Measurements from ENCODE around the gene S100Z.
A peak's percentile ranks its signal among the peaks of the same experiment; 100 is the strongest.
"Not testable (repeated sequence)": the region's sequence is repeated elsewhere in the genome, so short reads cannot be mapped to it uniquely, and the experiment has no call there.

Gene S100Z

GRCh38 chr5:76849419-76850291, at the start of gene S100Z:
S100Z (plus strand) TSS chr5:76850014; CDS start chr5:76875360, 25,346 bp downstream.
- DNase-seq (no peak), ATAC-seq (replicated peaks) (peak in 1 of 2 donors; percentile 50)
- Mint-ChIP-seq H3K36me3 (peaks cover 2 to 4% of the 10 kb centered on the region in 2 donors), H3K4me1 (peaks cover 17 to 22% of the 10 kb centered on the region in 2 donors), H3K9me3 (no peaks in the 10 kb centered on the region), H3K4me3 (peak within 1 kb of the TSS in 1 of 2 donors; percentile 41), H3K27ac (peak within 1 kb of the TSS; percentile 73), H3K27me3 (no peaks in the 10 kb centered on the region)

DNA sequence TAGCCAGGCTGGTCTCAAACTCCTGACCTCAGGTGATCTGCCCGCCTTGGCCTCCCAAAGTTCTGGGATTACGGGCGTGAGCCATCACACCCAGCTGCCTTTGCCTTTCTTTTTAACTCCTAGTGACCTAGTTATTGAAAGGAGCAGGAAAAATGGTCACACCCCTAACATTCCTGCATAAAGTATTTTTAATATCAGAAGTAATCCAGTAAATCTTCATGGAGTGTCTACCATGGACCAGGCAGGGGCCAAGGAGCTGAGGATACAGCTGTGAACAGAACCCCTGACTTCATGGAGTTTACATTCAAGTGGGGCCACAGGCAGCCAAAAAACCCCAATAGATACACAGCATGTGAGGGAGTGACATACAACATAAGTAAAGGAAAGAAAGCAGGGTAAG, 49.2 kb upstream of the S100Z start:
- H3K4me3 Mint-ChIP-seq, result no peak overlapping the region
- no peak for DNase-seq
- no peak for ATAC-seq (replicated peaks)
- peaks cover 0 to 1% of the 10 kb centered on the region in 2 donors for H3K9me3 Mint-ChIP-seq
- no peaks in the 10 kb centered on the region for H3K4me1 Mint-ChIP-seq
- peaks cover 11% of the 10 kb centered on the region in 2 donors for H3K27me3 Mint-ChIP-seq
- no peaks in the 10 kb centered on the region for H3K36me3 Mint-ChIP-seq
- H3K27ac Mint-ChIP-seq, result no peak overlapping the region

DNA sequence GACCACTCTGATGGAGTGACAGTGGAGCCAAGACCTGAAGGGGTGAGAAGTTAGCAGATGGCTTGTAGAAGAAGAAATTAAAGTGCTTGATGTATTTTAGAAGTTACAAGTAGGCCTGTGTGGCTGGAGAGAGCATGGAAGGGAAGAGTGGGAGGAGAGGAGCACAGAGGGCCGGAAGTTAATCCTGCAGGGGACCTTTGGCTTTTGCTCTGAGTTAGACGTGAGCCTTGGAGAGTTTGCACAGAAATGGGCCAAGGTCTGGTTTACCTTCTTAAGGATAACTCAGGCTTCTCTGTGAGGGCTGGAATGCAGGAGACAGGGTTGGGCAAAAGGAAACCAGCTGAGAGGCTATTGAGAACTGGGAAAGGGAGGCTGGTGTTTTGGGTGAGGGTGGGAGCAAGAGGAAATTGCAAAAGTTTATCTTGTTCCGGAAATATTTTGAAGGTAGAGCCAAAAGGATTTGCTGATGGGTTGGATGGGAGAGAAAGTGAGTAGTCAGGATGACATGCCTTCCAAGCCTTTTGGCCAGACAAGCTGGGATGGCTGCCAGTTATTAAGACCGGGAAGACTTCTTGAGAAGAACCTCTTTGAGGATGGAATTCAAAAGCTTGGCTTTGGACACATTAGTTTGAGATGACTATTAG, 48.5 kb upstream of the S100Z start:
- H3K9me3 Mint-ChIP-seq, result peaks cover 0 to 1% of the 10 kb centered on the region in 2 donors
- H3K36me3 Mint-ChIP-seq, result no peaks in the 10 kb centered on the region
- no peak overlapping the region for H3K4me3 Mint-ChIP-seq
- no peak overlapping the region for H3K27ac Mint-ChIP-seq
- peaks cover 11% of the 10 kb centered on the region in 2 donors for H3K27me3 Mint-ChIP-seq
- no peak for DNase-seq
- no peak for ATAC-seq (replicated peaks)
- H3K4me1 Mint-ChIP-seq, result no peaks in the 10 kb centered on the region

DNA sequence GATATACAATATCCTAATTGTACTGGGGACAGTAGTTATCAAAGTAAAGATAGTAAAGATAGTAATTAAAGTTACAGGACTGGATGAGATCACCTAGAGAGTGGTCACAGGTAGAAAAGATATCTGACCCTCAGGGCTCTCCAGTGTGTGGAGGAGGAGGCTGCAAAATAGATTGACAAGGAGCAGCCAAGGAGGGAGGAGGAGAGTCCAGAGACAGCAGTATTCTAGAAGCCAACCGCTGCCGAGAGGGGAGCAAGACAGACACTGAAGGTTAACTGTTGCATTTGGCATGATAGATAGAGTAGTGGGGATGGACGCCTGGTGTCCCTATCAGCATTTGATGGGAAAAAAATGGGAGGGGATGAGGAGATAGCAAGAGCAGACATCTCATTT, 48.0 kb upstream of the S100Z start:
- Mint-ChIP-seq H3K27me3 (peaks cover 11% of the 10 kb centered on the region in 2 donors), H3K4me3 (no peak overlapping the region), H3K36me3 (no peaks in the 10 kb centered on the region), H3K9me3 (peaks cover 0 to 1% of the 10 kb centered on the region in 2 donors), H3K27ac (no peak overlapping the region), H3K4me1 (no peaks in the 10 kb centered on the region)
- DNase-seq (no peak), ATAC-seq (replicated peaks) (no peak)

- no peak overlapping the region for H3K4me3 Mint-ChIP-seq
- H3K9me3 Mint-ChIP-seq, result peaks cover 0 to 1% of the 10 kb centered on the region in 2 donors
- ATAC-seq (replicated peaks), result no peak
- no peak for DNase-seq
- H3K27me3 Mint-ChIP-seq, result peaks cover 11% of the 10 kb centered on the region in 2 donors
- no peaks in the 10 kb centered on the region for H3K36me3 Mint-ChIP-seq
- no peaks in the 10 kb centered on the region for H3K4me1 Mint-ChIP-seq
- H3K27ac Mint-ChIP-seq, result no peak overlapping the region
Observed at GRCh38 chr5:76804266-76804665, 45.5 kb upstream of the S100Z start.

- ATAC-seq (replicated peaks) (peak in 1 of 2 donors; percentile 45), DNase-seq (no peak)
- Mint-ChIP-seq H3K4me1 (no peaks in the 10 kb centered on the region), H3K4me3 (no peak overlapping the region), H3K27ac (no peak overlapping the region), H3K9me3 (peaks cover 0 to 1% of the 10 kb centered on the region in 2 donors), H3K36me3 (no peaks in the 10 kb centered on the region), H3K27me3 (peaks cover 11% of the 10 kb centered on the region in 2 donors)
Observed at GRCh38 chr5:76805821-76806505, 43.9 kb upstream of the S100Z start.

DNA sequence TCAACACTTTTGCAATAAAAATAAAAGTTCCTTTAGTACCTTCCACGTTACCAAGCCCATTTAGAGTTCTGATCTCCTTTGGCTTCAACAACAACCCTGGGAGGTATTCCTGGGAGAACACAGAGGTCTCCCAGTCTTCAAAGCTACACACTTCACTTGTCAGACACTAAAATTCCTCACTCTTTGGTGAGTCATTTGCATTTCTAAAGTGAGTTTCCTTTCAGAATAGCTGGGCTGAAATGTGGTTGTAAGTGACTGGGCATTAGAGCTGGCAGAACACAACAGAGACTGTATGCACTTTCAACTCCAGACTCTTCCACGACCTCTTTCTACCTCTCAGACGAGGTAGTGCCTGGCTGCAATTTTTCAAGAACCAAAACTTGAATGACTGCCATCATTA, 42.5 kb upstream of the S100Z start:
- Mint-ChIP-seq H3K9me3 (peaks cover 0 to 1% of the 10 kb centered on the region in 2 donors), H3K4me1 (no peaks in the 10 kb centered on the region), H3K4me3 (no peak overlapping the region), H3K27me3 (peaks cover 5 to 6% of the 10 kb centered on the region in 2 donors), H3K27ac (no peak overlapping the region), H3K36me3 (peaks cover 0 to 3% of the 10 kb centered on the region in 2 donors)
- ATAC-seq (replicated peaks), result no peak
- DNase-seq, result no peak

- H3K27ac Mint-ChIP-seq, result no peak overlapping the region
- H3K27me3 Mint-ChIP-seq, result peaks cover 2% of the 10 kb centered on the region in 2 donors
- no peaks in the 10 kb centered on the region for H3K4me1 Mint-ChIP-seq
- DNase-seq (no peak), ATAC-seq (replicated peaks) (no peak)
- H3K36me3 Mint-ChIP-seq, result peaks cover 0 to 3% of the 10 kb centered on the region in 2 donors
- peaks cover 0 to under 1% of the 10 kb centered on the region in 2 donors for H3K9me3 Mint-ChIP-seq
- no peak overlapping the region for H3K4me3 Mint-ChIP-seq
Observed at GRCh38 chr5:76808141-76808691, 41.6 kb upstream of the S100Z start.

GRCh38 chr5:76809141-76809540, 40.7 kb upstream of the S100Z start:
- Mint-ChIP-seq H3K4me3 (no peak overlapping the region), H3K27ac (no peak overlapping the region), H3K9me3 (no peaks in the 10 kb centered on the region), H3K4me1 (no peaks in the 10 kb centered on the region), H3K36me3 (peaks cover 0 to 3% of the 10 kb centered on the region in 2 donors), H3K27me3 (no peaks in the 10 kb centered on the region)
- DNase-seq (no peak), ATAC-seq (replicated peaks) (no peak)

DNA sequence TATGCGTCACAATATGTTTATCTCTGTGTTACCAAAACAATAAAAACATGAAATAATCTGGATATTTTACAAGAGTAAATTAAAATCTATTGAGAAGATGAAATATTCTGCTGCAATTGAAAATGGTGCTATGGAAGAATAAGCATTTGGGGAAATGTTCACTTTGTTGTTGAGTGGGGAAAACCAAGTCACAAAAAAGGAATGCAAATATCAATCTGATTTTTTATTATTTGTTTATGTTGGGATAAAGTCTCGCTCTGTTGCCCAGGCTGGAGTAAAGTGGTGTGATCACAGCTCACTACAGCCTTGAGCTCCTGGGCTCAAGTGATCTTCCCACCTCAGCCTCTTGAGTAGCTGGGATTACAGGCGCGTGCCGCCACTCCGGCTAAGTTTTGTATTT, 39.6 kb upstream of the S100Z start:
- Mint-ChIP-seq H3K36me3 (peaks cover 0 to 3% of the 10 kb centered on the region in 2 donors), H3K9me3 (no peaks in the 10 kb centered on the region), H3K27me3 (peaks cover 1 to 2% of the 10 kb centered on the region in 2 donors), H3K4me3 (no peak overlapping the region), H3K4me1 (no peaks in the 10 kb centered on the region), H3K27ac (no peak overlapping the region)
- DNase-seq, result no peak
- ATAC-seq (replicated peaks), result no peak

DNA sequence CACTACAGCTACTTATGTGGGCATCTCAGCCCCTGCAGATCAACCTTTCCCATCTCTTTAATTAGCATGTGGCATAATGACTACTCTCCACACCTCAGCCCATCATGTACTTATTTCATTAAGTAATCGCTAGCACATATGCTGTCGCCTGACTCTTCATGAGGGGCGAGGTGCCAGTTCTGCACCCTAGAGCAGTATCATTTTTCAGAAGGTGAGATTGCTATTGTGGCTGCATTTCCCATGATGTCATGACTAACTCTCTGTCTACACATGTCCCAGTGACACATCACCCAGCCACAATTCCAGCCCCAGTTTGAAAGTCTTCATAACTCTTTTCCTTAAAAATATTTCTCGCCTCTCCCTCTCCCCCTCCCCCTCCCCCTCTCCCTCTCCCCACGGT, 38.6 kb upstream of the S100Z start:
- Mint-ChIP-seq H3K9me3 (no peaks in the 10 kb centered on the region), H3K4me1 (no peaks in the 10 kb centered on the region), H3K27ac (no peak overlapping the region), H3K27me3 (peaks cover 5 to 12% of the 10 kb centered on the region in 2 donors), H3K36me3 (peaks cover 0 to 3% of the 10 kb centered on the region in 2 donors), H3K4me3 (no peak overlapping the region)
- DNase-seq (no peak), ATAC-seq (replicated peaks) (no peak)

DNA sequence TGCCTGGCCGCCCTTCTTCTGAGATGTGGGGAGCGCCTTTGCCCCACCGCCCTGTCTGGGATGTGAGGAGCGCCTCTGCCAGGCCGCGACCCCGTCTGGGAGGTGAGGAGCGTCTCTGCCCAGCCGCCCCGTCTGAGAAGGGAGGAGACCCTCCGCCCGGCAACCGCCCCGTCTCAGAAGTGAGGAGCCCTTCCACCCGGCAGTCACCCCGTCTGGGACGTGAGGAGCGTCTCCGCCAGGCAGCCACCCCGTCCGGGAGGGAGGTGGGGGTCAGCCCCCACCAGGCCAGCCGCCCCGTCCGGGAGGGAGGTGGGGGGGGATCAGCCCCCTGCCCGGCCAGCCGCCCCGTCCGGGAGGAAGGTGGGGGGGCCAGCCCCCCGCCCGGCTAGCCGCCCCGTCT, 37.6 kb upstream of the S100Z start:
- not testable (repeated sequence) for H3K4me1 Mint-ChIP-seq; ATAC-seq (replicated peaks); DNase-seq; H3K9me3 Mint-ChIP-seq; H3K36me3 Mint-ChIP-seq; H3K4me3 Mint-ChIP-seq; H3K27ac Mint-ChIP-seq
- peaks cover 12 to 16% of the 10 kb centered on the region in 2 donors for H3K27me3 Mint-ChIP-seq

DNA sequence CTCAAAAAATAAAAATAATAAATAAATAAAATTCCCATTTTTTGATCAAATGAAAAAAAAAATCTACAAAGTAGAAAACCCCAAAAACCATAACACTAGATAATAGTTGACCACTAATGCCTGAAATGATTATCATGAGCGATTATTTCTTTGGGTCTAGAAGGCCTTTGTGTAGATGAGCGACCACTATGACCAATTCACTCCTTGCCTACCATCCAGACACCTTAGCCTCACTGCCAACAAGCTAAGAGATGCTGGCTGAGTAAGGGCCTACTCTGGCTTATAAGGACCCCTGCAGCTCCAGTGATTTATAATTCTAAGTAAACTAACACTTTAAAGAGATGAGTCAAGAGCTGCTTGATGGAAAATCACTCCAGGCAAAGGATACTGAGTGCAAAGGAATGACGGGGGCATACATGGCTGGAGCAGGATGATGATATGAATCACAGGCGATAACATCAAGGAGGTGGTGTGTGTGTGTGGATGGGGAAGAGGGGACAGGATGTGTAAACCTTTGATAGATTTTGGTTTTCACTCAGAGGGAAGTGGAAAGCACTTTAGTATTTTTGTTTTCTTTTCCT, 35.7 kb upstream of the S100Z start:
- no peak overlapping the region for H3K4me3 Mint-ChIP-seq
- H3K9me3 Mint-ChIP-seq, result no peaks in the 10 kb centered on the region
- DNase-seq (no peak), ATAC-seq (replicated peaks) (no peak)
- H3K36me3 Mint-ChIP-seq, result peaks cover 0 to 3% of the 10 kb centered on the region in 2 donors
- H3K27me3 Mint-ChIP-seq, result peaks cover 21 to 30% of the 10 kb centered on the region in 2 donors
- no peak overlapping the region for H3K27ac Mint-ChIP-seq
- peaks cover 5 to 6% of the 10 kb centered on the region in 2 donors for H3K4me1 Mint-ChIP-seq
